8988T (cell line): ENCODE results near the gene ARHGAP8.

Source experiments
- DNase-seq: peaks from one replicate; pipeline ENCODE4 v3.0.0; 2011

Gene ARHGAP8

GRCh38 chr22:44752285-44753188 is at the start of gene ARHGAP8:
TSS of gene ARHGAP8 (plus strand) at chr22:44752575. CDS start at chr22:44786528, 33,953 bp downstream.
- no peak for DNase-seq

- no peak for DNase-seq
These were observed 49.0 kb upstream of the ARHGAP8 start for GRCh38 chr22:44703255-44703870.

- DNase-seq: no peak
These were observed 48.0 kb upstream of the ARHGAP8 start for GRCh38 chr22:44704159-44705021.

GRCh38 chr22:44705022-44705297 is 47.4 kb upstream of the ARHGAP8 start:
- DNase-seq: no peak

GRCh38 chr22:44706488-44706887 is 45.9 kb upstream of the ARHGAP8 start:
- DNase-seq: no peak

GRCh38 chr22:44707178-44707577 is 45.2 kb upstream of the ARHGAP8 start:
- no peak for DNase-seq

- DNase-seq: no peak
These were observed 44.6 kb upstream of the ARHGAP8 start for GRCh38 chr22:44707752-44708151.

- no peak for DNase-seq
These were observed 42.4 kb upstream of the ARHGAP8 start for GRCh38 chr22:44709881-44710392.

GRCh38 chr22:44710474-44711240 is 41.7 kb upstream of the ARHGAP8 start:
- no peak for DNase-seq

GRCh38 chr22:44711241-44711560 is 41.2 kb upstream of the ARHGAP8 start:
- DNase-seq: no peak

- no peak for DNase-seq
These were observed 40.5 kb upstream of the ARHGAP8 start for GRCh38 chr22:44711690-44712555.

GRCh38 chr22:44712962-44713361 is 39.4 kb upstream of the ARHGAP8 start:
- no peak for DNase-seq

GRCh38 chr22:44714703-44715350 is 37.5 kb upstream of the ARHGAP8 start:
- DNase-seq: no peak

- no peak for DNase-seq
These were observed 34.0 kb upstream of the ARHGAP8 start for GRCh38 chr22:44718418-44718817.

GRCh38 chr22:44719586-44720368 is 32.6 kb upstream of the ARHGAP8 start:
- DNase-seq: no peak

GRCh38 chr22:44721213-44721612 is 31.2 kb upstream of the ARHGAP8 start:
- no peak for DNase-seq

- DNase-seq: no peak
These were observed 29.8 kb upstream of the ARHGAP8 start for GRCh38 chr22:44722611-44723010.

GRCh38 chr22:44723801-44724200 is 28.6 kb upstream of the ARHGAP8 start:
- no peak for DNase-seq

- DNase-seq: no peak
These were observed 28.0 kb upstream of the ARHGAP8 start for GRCh38 chr22:44724416-44724815.

GRCh38 chr22:44724859-44725258 is 27.5 kb upstream of the ARHGAP8 start:
- DNase-seq: no peak
